Body of pancreas (tissue), 4 donors: ENCODE results near the gene GATA3.

ENCODE experiments used
- POLR2A ChIP-seq, 3 donors: fragments of 450-650 bp; IDR thresholded peaks; one replicate each; pipeline ENCODE4 v1.6.1; 2016; ENCODE audit warnings: antibody characterized with exemption in 3 of 3, mild to moderate bottlenecking in 2 of 3
- TF ChIP-seq, protein P1 (sequence below), 7 experiments: fragments of 450-650 bp in 4 of 7; fragments of 200-600 bp in 3 of 7; sonication (generic) in 3 of 7; IDR thresholded peaks; one replicate each; pipeline ENCODE4 v1.5.1; 2016 to 2019; ENCODE audit warnings: antibody characterized with exemption in 7 of 7

DNA sequence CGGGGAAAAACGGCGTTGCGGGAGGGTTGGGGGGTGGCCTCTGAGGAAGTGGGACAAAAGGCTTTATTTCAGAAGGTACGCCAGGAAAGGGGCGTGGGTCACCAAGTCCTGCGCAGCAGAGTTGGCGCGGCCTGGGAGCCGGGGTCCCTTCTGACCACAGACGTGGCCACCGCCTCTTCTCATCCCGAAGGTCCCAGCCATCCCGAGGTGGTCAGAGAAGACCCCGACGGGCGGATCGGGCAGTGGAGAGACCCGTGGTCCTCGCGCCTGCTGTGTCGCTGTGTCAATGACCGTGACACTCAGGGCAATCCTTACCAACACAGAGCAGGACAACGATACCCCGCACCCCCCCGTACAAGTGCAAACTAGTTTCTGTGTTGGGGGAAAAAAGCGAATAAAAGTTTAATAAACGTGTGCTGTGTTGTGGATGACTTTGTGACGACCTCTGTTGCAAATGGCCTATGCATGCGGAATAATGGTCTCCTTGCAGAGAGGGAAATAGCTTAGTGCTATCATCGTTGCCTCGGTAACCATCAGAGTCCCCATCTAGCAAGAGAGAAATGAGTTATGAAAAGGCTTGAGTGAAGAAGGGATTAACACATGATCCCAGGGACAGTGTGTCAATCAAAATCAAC is 19.4 kb upstream of the GATA3 start:
- TF ChIP-seq, protein P1, sequence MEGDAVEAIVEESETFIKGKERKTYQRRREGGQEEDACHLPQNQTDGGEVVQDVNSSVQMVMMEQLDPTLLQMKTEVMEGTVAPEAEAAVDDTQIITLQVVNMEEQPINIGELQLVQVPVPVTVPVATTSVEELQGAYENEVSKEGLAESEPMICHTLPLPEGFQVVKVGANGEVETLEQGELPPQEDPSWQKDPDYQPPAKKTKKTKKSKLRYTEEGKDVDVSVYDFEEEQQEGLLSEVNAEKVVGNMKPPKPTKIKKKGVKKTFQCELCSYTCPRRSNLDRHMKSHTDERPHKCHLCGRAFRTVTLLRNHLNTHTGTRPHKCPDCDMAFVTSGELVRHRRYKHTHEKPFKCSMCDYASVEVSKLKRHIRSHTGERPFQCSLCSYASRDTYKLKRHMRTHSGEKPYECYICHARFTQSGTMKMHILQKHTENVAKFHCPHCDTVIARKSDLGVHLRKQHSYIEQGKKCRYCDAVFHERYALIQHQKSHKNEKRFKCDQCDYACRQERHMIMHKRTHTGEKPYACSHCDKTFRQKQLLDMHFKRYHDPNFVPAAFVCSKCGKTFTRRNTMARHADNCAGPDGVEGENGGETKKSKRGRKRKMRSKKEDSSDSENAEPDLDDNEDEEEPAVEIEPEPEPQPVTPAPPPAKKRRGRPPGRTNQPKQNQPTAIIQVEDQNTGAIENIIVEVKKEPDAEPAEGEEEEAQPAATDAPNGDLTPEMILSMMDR (IDR thresholded peaks at IDR 0.05): no peak
- TF ChIP-seq POLR2A (IDR thresholded peaks at IDR 0.05): no peak
